DMS114 treated with DMSO at 0.1 percent for 48 hours (cell line): ENCODE results near the gene NACC2.

Source experiments
- DNase-seq: peaks from one replicate; lab custom pipeline; 2025; ENCODE audit not compliant: unreplicated experiment; lab: John Stamatoyannopoulos, UW

NACC2 gene

GRCh38 chr9:136095070-136096058 lies at the start of gene NACC2:
Gene NACC2, minus strand, starts transcription at chr9:136095289. Its CDS starts 44,768 bp downstream, at chr9:136050521.
- DNase-seq: no peak

GRCh38 chr9:136144450-136144849 lies 49.4 kb upstream of the NACC2 start:
- DNase-seq: no peak

GRCh38 chr9:136143215-136144001 lies 48.3 kb upstream of the NACC2 start:
- DNase-seq: no peak

GRCh38 chr9:136142859-136143214 lies 47.7 kb upstream of the NACC2 start:
- no peak for DNase-seq

- no peak for DNase-seq
Observed at GRCh38 chr9:136142414-136142796, 47.3 kb upstream of the NACC2 start.

GRCh38 chr9:136141682-136142413 lies 46.8 kb upstream of the NACC2 start:
- no peak for DNase-seq

GRCh38 chr9:136140966-136141365 lies 45.9 kb upstream of the NACC2 start:
- DNase-seq: no peak

GRCh38 chr9:136140046-136140445 lies 45.0 kb upstream of the NACC2 start:
- no peak for DNase-seq

- DNase-seq: no peak
Observed at GRCh38 chr9:136138566-136138965, 43.5 kb upstream of the NACC2 start.

- DNase-seq: no peak
Observed at GRCh38 chr9:136137321-136138265, 42.5 kb upstream of the NACC2 start.

- DNase-seq: no peak
Observed at GRCh38 chr9:136136127-136136925, 41.2 kb upstream of the NACC2 start.

GRCh38 chr9:136135326-136136126 lies 40.4 kb upstream of the NACC2 start:
- DNase-seq: no peak

- no peak for DNase-seq
Observed at GRCh38 chr9:136133959-136134484, 38.9 kb upstream of the NACC2 start.

GRCh38 chr9:136133191-136133958 lies 38.3 kb upstream of the NACC2 start:
- no peak for DNase-seq

- no peak for DNase-seq
Observed at GRCh38 chr9:136132512-136133050, 37.5 kb upstream of the NACC2 start.

GRCh38 chr9:136131629-136132511 lies 36.8 kb upstream of the NACC2 start:
- DNase-seq: no peak
